H1 (cell line): ENCODE results near the gene ZAP70.
A peak's percentile ranks its signal among the peaks of the same experiment; 100 is the strongest.

Source experiments
- HDAC2 ChIP-seq, 2 experiments: fragments of 300-600 bp in 1 of 2; sonication (generic) in 1 of 2; IDR thresholded peaks; 2 replicates each; pipeline ENCODE4 v1.6.1; 2011 to 2012; ENCODE audit warnings: low read depth in 2 of 2, low read length in 2 of 2, mild to moderate bottlenecking in 2 of 2, moderate library complexity in 2 of 2, borderline replicate concordance in 1 of 2, inconsistent platforms in 1 of 2
- POLR2AphosphoS5 ChIP-seq: IDR thresholded peaks from 2 replicates; pipeline ENCODE4 v1.6.1; 2011; ENCODE audit warnings: low read depth, low read length
- TAF1 ChIP-seq: IDR thresholded peaks from 2 replicates; pipeline ENCODE4 v1.6.1; 2011; ENCODE audit warnings: mild to moderate bottlenecking, low read depth, low read length
- TF ChIP-seq, protein P1 (sequence below), 3 experiments: IDR thresholded peaks; 1 replicate in 2 of 3; 2 replicates in 1 of 3; pipeline versions ENCODE4 v1.5.1 to v1.6.1; 2011; ENCODE audit warnings: low read length in 3 of 3, mild to moderate bottlenecking in 3 of 3, inconsistent platforms in 2 of 3, low read depth in 1 of 3, moderate library complexity in 1 of 3; ENCODE audit not compliant: insufficient read depth in 1 of 3; ENCODE audit errors: control extremely low read depth in 1 of 3

DNA sequence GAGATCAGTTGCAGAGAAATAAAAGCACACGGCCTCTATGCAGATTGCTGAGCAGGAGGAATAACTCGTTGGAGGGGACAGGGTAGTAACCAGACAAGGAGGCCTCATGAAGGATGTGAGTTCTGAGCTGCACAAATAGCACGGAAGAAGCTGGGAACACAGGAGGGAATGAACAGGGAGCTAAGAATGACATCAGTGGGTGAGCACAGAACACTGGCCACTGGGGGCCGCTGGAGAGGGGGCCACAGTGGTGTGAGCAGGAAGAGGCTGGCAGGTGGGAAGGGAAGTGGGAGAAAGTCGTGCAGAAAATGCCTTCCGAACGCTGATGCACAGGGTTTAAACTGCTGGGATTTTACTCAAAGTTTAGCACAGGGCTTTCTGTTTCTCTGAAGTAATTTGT lies 61.0 kb downstream of the ZAP70 start:
- TF ChIP-seq, protein P1, sequence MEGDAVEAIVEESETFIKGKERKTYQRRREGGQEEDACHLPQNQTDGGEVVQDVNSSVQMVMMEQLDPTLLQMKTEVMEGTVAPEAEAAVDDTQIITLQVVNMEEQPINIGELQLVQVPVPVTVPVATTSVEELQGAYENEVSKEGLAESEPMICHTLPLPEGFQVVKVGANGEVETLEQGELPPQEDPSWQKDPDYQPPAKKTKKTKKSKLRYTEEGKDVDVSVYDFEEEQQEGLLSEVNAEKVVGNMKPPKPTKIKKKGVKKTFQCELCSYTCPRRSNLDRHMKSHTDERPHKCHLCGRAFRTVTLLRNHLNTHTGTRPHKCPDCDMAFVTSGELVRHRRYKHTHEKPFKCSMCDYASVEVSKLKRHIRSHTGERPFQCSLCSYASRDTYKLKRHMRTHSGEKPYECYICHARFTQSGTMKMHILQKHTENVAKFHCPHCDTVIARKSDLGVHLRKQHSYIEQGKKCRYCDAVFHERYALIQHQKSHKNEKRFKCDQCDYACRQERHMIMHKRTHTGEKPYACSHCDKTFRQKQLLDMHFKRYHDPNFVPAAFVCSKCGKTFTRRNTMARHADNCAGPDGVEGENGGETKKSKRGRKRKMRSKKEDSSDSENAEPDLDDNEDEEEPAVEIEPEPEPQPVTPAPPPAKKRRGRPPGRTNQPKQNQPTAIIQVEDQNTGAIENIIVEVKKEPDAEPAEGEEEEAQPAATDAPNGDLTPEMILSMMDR (IDR thresholded peaks at IDR 0.05; ENCODE audit: control extremely low read depth in 1 of 3, insufficient read depth in 1 of 3, low read depth in 1 of 3, low read length in 3 of 3) = peak; percentile 51 to 80 (median 69)
- TF ChIP-seq TAF1 = no peak
- TF ChIP-seq HDAC2 (IDR thresholded peaks at IDR 0.05; ENCODE audit: borderline replicate concordance in 1 of 2, low read depth in 2 of 2, low read length in 2 of 2) = no peak
- no peak for TF ChIP-seq POLR2AphosphoS5
